Coronary artery (tissue), 2 donors: ENCODE data around the gene PHACTR1.

Source experiments
- DNase-seq: peaks from one replicate; pipeline ENCODE4 v3.0.0-alpha.2; 2017; ENCODE audit warnings: low spot score
- H3K27ac ChIP-seq, 2 donors: fragments of 200-600 bp; sonication (generic); one replicate each; pipeline ENCODE4 v1.5.1; 2016 to 2019
- H3K4me3 ChIP-seq: fragments of 200-600 bp; sonication (generic); 2 replicates; pipeline ENCODE4 v1.5.1; 2016; ENCODE audit warnings: mild to moderate bottlenecking, moderate library complexity
- CTCF ChIP-seq: fragments of 200-600 bp; sonication (generic); IDR thresholded peaks from one replicate; pipeline ENCODE4 v1.5.1; 2019; ENCODE audit warnings: antibody characterized with exemption

The PHACTR1 gene

GRCh38 chr6:13247627-13248026 lies 531.1 kb downstream of the PHACTR1 start:
- no peak overlapping the region for H3K4me3 ChIP-seq
- H3K27ac ChIP-seq: no peak overlapping the region
- TF ChIP-seq CTCF: no peak
- no peak for DNase-seq

GRCh38 chr6:13248053-13248452 lies 531.5 kb downstream of the PHACTR1 start:
- no peak for DNase-seq
- TF ChIP-seq CTCF: no peak
- H3K4me3 ChIP-seq: no peak overlapping the region
- H3K27ac ChIP-seq: no peak overlapping the region

DNA sequence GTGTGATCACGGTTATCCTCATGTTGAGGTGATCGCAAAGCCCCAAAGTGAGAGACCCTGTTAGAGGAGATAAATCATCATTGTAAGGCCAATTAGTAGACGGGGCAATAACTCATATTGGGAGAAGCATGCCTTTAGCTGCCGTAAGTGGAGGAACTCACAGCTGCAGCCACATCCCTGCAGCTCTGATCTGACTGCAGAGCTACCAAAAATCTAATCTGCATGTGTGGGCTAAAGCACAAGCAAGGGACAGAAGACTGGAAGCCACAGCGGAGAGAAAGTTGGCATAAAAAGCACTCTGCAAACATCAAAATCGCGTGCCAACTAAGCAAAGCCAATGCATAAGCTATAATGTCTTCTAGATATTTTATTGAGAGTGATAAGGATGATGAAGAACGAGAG lies 532.0 kb downstream of the PHACTR1 start:
- no peak overlapping the region for H3K27ac ChIP-seq
- TF ChIP-seq CTCF: no peak
- no peak for DNase-seq
- no peak overlapping the region for H3K4me3 ChIP-seq

DNA sequence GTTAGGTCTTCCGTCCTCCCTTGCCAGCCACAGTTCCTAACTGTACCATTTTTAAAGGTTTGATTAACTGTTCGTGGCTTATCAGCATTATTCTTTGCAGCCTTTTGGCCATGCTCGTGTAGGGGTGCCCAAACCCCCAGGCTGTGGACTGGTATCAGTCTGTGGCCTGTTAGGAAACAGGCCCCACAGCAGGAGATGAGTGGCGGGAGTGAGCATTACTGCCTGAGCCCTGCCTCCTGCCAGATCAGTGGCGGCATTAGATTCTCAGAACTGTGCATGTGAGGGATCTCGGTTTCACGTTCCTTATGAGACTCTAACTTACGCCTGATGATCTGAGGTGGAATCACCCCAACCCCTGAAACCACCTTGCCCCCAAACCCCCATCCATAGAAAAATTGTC lies 532.4 kb downstream of the PHACTR1 start:
- Histone ChIP-seq H3K4me3 (no peak overlapping the region), H3K27ac (no peak overlapping the region)
- DNase-seq: no peak
- no peak for TF ChIP-seq CTCF

- no peak overlapping the region for H3K4me3 ChIP-seq
- no peak for DNase-seq
- no peak overlapping the region for H3K27ac ChIP-seq
- no peak for TF ChIP-seq CTCF
Measured at GRCh38 chr6:13249817-13250216, 533.2 kb downstream of the PHACTR1 start.

- no peak overlapping the region for H3K4me3 ChIP-seq
- TF ChIP-seq CTCF: no peak
Measured at GRCh38 chr6:13250703-13251102, 534.1 kb downstream of the PHACTR1 start.

GRCh38 chr6:13251242-13251641 lies 534.7 kb downstream of the PHACTR1 start:
- H3K4me3 ChIP-seq: no peak overlapping the region
- TF ChIP-seq CTCF: no peak

More at GRCh38 chr6:13250703-13251102, 534.1 kb downstream of the PHACTR1 start:
- no peak for DNase-seq
- no peak overlapping the region for H3K27ac ChIP-seq

More at GRCh38 chr6:13251242-13251641, 534.7 kb downstream of the PHACTR1 start:
- no peak overlapping the region for H3K27ac ChIP-seq
- no peak for DNase-seq
